Globus pallidus (tissue), 1 donor: ENCODE data around the gene TLE3.
A peak's percentile ranks its signal among the peaks of the same experiment; 100 is the strongest.

Experiments used
- DNase-seq: peaks from one replicate; pipeline ENCODE4 v3.0.0-alpha.2; 2015; ENCODE audit warnings: low spot score

The TLE3 gene

GRCh38 chr15:70029297-70029701, 68.4 kb downstream of the TLE3 start:
- DNase-seq: no peak

- no peak for DNase-seq
Observed at GRCh38 chr15:70027518-70027917, 70.2 kb downstream of the TLE3 start.

- DNase-seq: no peak
Observed at GRCh38 chr15:70026991-70027390, 70.7 kb downstream of the TLE3 start.

- DNase-seq: peak; percentile 49
Observed at GRCh38 chr15:70025413-70026296, 72.1 kb downstream of the TLE3 start.

- DNase-seq: no peak
Observed at GRCh38 chr15:70024521-70024920, 73.2 kb downstream of the TLE3 start.

GRCh38 chr15:70023769-70024491, 73.8 kb downstream of the TLE3 start:
- DNase-seq: peak; percentile 26

GRCh38 chr15:70023064-70023768, 74.5 kb downstream of the TLE3 start:
- DNase-seq: no peak

- DNase-seq: no peak
Observed at GRCh38 chr15:70020229-70020628, 77.5 kb downstream of the TLE3 start.

GRCh38 chr15:70018646-70019600, 78.8 kb downstream of the TLE3 start:
- DNase-seq: no peak

GRCh38 chr15:70017801-70018200, 79.9 kb downstream of the TLE3 start:
- DNase-seq: no peak

- DNase-seq: no peak
Observed at GRCh38 chr15:70017025-70017424, 80.7 kb downstream of the TLE3 start.

- no peak for DNase-seq
Observed at GRCh38 chr15:70016511-70016994, 81.2 kb downstream of the TLE3 start.

GRCh38 chr15:70014860-70015490, 82.7 kb downstream of the TLE3 start:
- DNase-seq: no peak

GRCh38 chr15:70014331-70014730, 83.4 kb downstream of the TLE3 start:
- DNase-seq: no peak

GRCh38 chr15:70013656-70014313, 83.9 kb downstream of the TLE3 start:
- no peak for DNase-seq

- no peak for DNase-seq
Observed at GRCh38 chr15:70012895-70013294, 84.8 kb downstream of the TLE3 start.

- DNase-seq: no peak
Observed at GRCh38 chr15:70008697-70009290, 88.9 kb downstream of the TLE3 start.

GRCh38 chr15:70006259-70007147, 91.2 kb downstream of the TLE3 start:
- no peak for DNase-seq

GRCh38 chr15:70004826-70005225, 92.9 kb downstream of the TLE3 start:
- no peak for DNase-seq
